Glutamatergic neuron (in vitro differentiated cells): Measurements from ENCODE around the gene ANK3. TPM values are rescaled to one million over a fixed set of nuclear protein-coding genes. Genes with fewer than 3 reads are reported as not detected.

ENCODE experiments used
- DNase-seq: peaks from one replicate; pipeline ENCODE4 v3.0.0; 2022
- H3K27ac Mint-ChIP-seq: one replicate; pipeline ENCODE4 v1.8.0; 2020; ENCODE audit warnings: mild to moderate bottlenecking, mixed read lengths, inconsistent platforms; ENCODE audit not compliant: unreplicated experiment
- H3K27me3 Mint-ChIP-seq: one replicate; pipeline ENCODE4 v1.8.0; 2020; ENCODE audit warnings: mild to moderate bottlenecking, moderate library complexity, mixed read lengths, inconsistent platforms; ENCODE audit not compliant: unreplicated experiment
- H3K36me3 Mint-ChIP-seq: one replicate; pipeline ENCODE4 v1.8.0; 2020; ENCODE audit warnings: mild to moderate bottlenecking, mixed read lengths, inconsistent platforms; ENCODE audit not compliant: unreplicated experiment
- H3K4me1 Mint-ChIP-seq: one replicate; pipeline ENCODE4 v1.8.0; 2020; ENCODE audit warnings: mild to moderate bottlenecking, low read depth, mixed read lengths, inconsistent platforms; ENCODE audit not compliant: unreplicated experiment
- H3K4me3 Mint-ChIP-seq: one replicate; pipeline ENCODE4 v1.8.0; 2020; ENCODE audit warnings: mild to moderate bottlenecking, mixed read lengths, inconsistent platforms; ENCODE audit not compliant: unreplicated experiment
- H3K9me3 Mint-ChIP-seq: one replicate; pipeline ENCODE4 v1.8.0; 2020; ENCODE audit warnings: mild to moderate bottlenecking, moderate library complexity, mixed read lengths, inconsistent platforms; ENCODE audit not compliant: unreplicated experiment
- total RNA-seq: library from RNA; stranded (reverse); fragmentation: NEBNext Ultra II Directional; extraction: Animal tissue kit (Norgen Biotek cat#: 25700); gene quantifications from one replicate; pipeline ENCODE4 v1.2.1, GENCODE V29; 2021; ENCODE audit not compliant: unreplicated experiment
- TF ChIP-seq, protein P1 (sequence below): fragments of 200-600 bp; sonication (generic); IDR thresholded peaks from one replicate; pipeline ENCODE4 v1.5.0; 2021; ENCODE audit not compliant: partially characterized antibody, unreplicated experiment

Gene ANK3
- total RNA-seq, 1 donor from 2014 or later = 84.9 TPM

DNA sequence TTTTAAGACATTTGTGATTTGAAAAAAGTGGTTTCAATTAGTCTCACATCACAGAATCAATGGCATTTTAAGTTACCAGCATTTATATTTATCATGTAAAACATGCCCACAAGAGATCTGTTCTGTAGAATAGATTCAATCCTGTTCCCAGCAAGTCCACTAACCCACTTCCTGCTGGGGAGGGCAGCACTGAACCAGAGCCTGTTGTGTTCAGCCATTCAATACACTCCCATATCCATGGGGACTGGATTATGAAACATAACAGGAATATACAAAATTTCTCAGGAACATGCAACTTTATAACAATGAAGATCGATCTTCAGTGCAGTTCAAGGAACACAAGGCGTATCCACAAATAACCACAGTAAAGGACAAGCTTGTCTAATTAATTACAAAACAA lies 24.4 kb upstream of the ANK3 start:
- TF ChIP-seq, protein P1, sequence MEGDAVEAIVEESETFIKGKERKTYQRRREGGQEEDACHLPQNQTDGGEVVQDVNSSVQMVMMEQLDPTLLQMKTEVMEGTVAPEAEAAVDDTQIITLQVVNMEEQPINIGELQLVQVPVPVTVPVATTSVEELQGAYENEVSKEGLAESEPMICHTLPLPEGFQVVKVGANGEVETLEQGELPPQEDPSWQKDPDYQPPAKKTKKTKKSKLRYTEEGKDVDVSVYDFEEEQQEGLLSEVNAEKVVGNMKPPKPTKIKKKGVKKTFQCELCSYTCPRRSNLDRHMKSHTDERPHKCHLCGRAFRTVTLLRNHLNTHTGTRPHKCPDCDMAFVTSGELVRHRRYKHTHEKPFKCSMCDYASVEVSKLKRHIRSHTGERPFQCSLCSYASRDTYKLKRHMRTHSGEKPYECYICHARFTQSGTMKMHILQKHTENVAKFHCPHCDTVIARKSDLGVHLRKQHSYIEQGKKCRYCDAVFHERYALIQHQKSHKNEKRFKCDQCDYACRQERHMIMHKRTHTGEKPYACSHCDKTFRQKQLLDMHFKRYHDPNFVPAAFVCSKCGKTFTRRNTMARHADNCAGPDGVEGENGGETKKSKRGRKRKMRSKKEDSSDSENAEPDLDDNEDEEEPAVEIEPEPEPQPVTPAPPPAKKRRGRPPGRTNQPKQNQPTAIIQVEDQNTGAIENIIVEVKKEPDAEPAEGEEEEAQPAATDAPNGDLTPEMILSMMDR = no peak
- H3K4me3 Mint-ChIP-seq = no peak overlapping the region
- H3K36me3 Mint-ChIP-seq = no peaks in the 10 kb centered on the region
- peaks cover 2% of the 10 kb centered on the region for H3K9me3 Mint-ChIP-seq
- DNase-seq = no peak
- H3K27me3 Mint-ChIP-seq = no peaks in the 10 kb centered on the region
- H3K4me1 Mint-ChIP-seq = peaks cover 12% of the 10 kb centered on the region
- no peak overlapping the region for H3K27ac Mint-ChIP-seq

DNA sequence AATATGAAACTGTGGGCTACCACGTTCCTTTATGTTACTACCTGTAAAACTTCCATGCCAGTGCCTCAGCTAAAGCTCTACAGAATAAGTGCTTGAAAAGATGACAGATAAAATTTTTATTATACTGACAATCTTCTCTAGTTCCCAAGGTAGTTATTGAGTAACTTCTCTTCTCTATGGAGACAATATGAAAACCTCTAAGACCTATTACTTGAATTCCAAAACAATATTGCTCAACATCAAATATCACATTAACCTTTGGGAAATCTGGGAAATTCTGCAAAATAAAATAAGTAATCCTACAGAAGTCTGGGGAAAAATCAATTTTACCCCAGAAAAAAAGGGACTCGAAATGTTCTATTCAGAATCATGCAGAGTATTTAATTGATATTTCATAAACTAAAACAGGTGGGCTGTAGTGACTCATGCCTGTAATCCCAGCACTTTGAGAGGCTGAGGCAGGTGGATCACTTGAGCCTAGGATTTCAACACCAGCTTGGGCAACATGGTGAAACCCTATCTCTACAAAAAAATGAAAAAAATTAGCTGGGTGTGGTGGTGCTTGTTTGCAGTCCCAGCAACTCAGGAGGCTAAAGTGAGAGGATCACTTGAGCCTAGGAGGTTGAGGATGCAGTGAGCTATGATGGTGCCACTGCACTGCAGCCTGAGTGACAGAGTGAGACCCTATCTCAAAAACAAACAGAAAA lies 23.8 kb upstream of the ANK3 start:
- Mint-ChIP-seq H3K36me3 (no peaks in the 10 kb centered on the region), H3K9me3 (peaks cover 2% of the 10 kb centered on the region), H3K27me3 (no peaks in the 10 kb centered on the region), H3K4me1 (peaks cover 14% of the 10 kb centered on the region), H3K27ac (no peak overlapping the region), H3K4me3 (no peak overlapping the region)
- no peak for DNase-seq
- TF ChIP-seq, protein P1 = no peak

DNA sequence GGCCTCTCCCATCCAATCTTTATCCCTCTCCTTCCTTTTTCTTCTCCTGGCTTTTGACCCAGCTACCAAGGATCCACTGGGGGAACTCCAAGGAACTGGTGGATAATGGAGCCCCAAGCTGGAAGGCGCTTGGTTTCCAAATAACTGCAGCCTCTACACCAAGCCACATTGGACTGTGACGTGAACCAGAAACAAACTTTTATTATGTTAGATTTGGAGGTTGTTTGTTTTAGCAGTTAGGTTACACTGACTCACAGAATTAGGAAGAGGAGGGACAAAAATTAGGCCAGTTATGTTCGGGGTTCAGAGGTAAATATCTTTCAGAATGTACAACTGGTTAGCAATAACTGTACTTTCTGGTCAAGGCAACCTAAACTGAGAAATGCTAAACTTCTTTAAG lies 21.3 kb upstream of the ANK3 start:
- DNase-seq = no peak
- H3K4me3 Mint-ChIP-seq = no peak overlapping the region
- TF ChIP-seq, protein P1 = no peak
- peaks cover 14% of the 10 kb centered on the region for H3K4me1 Mint-ChIP-seq
- H3K27ac Mint-ChIP-seq = no peak overlapping the region
- H3K36me3 Mint-ChIP-seq = no peaks in the 10 kb centered on the region
- H3K27me3 Mint-ChIP-seq = no peaks in the 10 kb centered on the region
- H3K9me3 Mint-ChIP-seq = peaks cover 2% of the 10 kb centered on the region

DNA sequence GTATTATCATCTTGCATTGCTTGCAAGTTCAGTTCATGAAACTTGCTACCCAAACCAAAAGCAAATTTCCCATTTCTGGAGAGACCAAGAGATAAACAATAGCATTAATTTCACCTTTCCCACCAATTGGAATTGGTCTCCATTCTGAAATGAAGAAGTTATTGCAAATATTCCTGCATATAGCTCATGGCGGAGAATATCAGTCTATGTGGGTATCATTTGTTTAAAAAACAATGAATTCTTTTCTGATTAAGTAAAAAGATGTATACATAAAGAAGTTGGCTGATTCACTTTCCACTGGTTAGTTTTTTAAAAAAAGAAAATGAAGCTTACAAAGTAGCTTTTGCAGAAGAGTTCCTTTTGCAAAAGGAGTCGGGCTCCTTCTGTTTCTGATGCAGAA lies 19.5 kb upstream of the ANK3 start:
- no peak for DNase-seq
- Mint-ChIP-seq H3K9me3 (peaks cover 2% of the 10 kb centered on the region), H3K27ac (no peak overlapping the region), H3K36me3 (no peaks in the 10 kb centered on the region), H3K4me3 (no peak overlapping the region), H3K4me1 (peaks cover 14% of the 10 kb centered on the region), H3K27me3 (no peaks in the 10 kb centered on the region)
- TF ChIP-seq, protein P1 = no peak

DNA sequence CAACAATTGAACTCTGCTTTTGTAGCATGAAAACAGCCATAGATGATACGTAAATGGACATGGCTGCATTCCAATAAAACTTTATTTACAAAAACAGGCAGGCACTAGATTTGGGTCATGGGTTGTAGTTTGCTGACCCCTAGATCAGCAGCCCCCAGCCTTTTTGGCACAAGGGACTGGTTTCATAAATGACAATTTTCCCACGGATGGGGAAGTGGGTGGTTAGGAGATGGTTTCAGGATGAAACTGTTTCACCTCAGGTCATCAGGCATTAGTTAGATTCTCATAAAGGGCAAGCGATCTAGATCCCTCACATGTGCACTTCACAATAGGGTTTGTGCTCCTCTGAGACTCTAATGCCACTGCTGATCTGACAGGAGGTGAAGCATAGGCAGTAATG lies 16.5 kb upstream of the ANK3 start:
- Mint-ChIP-seq H3K36me3 (no peaks in the 10 kb centered on the region), H3K27ac (no peak overlapping the region), H3K9me3 (peaks cover under 1% of the 10 kb centered on the region), H3K4me3 (no peak overlapping the region), H3K27me3 (no peaks in the 10 kb centered on the region), H3K4me1 (peaks cover 5% of the 10 kb centered on the region)
- DNase-seq = no peak
- TF ChIP-seq, protein P1 = no peak
